HG02763 (cell line): Measurements from ENCODE around the gene AKAP1.

Experiments
- ATAC-seq: cut with Tn5 transposase; IDR thresholded peaks from one replicate; pipeline ENCODE4 v1.9.1; 2021; ENCODE audit warnings: mild to moderate bottlenecking, moderate library complexity; ENCODE audit not compliant: unreplicated experiment

The AKAP1 gene

DNA sequence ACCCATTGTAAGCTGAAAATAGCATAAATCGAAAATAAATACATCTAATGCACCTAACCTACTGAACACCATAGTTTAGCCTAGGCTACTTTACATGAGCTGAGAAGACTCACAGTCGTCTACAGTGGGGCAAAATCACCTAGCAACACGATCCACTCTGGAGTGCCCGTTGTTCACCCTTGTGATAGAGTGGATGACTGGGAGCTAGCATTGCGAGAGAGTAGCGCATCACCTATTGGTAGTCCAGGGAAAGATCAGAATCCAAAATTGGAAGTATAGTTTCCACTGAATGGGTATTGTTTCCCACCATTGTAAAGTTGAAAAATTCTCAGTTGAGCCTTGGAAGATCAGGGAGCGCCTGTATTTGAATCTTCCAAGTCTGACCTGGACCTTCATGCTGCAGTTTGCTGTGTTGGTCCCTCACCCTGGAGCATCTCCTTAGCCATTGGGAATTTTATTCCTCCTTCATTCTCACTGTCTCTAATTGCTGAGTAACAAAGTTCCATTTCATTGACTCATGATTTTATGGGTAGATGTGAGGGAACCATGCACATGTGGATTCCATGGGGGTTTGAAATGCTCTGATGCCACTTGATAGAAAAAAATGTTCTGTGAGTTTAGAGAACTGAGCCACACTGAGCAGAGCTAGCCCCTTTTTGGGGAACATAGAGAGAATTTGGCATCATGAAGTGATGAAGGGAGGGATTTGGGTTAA is 19.6 kb downstream of the AKAP1 start:
- ATAC-seq: no peak

- ATAC-seq: no peak
Observed at GRCh38 chr17:57105591-57105990, 20.5 kb downstream of the AKAP1 start.

DNA sequence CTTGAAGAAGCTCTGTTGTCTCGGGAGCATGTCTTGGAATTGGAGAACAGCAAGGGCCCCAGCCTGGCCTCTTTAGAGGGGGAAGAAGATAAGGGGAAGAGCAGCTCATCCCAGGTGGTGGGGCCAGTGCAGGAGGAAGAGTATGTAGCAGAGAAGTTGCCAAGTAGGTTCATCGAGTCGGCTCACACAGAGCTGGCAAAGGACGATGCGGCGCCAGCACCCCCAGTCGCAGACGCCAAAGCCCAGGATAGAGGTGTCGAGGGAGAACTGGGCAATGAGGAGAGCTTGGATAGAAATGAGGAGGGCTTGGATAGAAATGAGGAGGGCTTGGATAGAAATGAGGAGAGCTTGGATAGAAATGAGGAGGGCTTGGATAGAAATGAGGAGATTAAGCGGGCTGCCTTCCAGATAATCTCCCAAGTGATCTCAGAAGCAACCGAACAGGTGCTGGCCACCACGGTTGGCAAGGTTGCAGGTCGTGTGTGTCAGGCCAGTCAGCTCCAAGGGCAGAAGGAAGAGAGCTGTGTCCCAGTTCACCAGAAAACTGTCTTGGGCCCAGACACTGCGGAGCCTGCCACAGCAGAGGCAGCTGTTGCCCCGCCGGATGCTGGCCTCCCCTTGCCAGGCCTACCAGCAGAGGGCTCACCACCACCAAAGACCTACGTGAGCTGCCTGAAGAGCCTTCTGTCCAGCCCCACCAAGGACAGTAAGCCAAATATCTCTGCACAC is 21.2 kb downstream of the AKAP1 start:
- ATAC-seq: no peak

- no peak for ATAC-seq
Observed at GRCh38 chr17:57106836-57107497, 21.9 kb downstream of the AKAP1 start.

- no peak for ATAC-seq
Observed at GRCh38 chr17:57107498-57108101, 22.6 kb downstream of the AKAP1 start.

- ATAC-seq: no peak
Observed at GRCh38 chr17:57108671-57109392, 23.8 kb downstream of the AKAP1 start.

DNA sequence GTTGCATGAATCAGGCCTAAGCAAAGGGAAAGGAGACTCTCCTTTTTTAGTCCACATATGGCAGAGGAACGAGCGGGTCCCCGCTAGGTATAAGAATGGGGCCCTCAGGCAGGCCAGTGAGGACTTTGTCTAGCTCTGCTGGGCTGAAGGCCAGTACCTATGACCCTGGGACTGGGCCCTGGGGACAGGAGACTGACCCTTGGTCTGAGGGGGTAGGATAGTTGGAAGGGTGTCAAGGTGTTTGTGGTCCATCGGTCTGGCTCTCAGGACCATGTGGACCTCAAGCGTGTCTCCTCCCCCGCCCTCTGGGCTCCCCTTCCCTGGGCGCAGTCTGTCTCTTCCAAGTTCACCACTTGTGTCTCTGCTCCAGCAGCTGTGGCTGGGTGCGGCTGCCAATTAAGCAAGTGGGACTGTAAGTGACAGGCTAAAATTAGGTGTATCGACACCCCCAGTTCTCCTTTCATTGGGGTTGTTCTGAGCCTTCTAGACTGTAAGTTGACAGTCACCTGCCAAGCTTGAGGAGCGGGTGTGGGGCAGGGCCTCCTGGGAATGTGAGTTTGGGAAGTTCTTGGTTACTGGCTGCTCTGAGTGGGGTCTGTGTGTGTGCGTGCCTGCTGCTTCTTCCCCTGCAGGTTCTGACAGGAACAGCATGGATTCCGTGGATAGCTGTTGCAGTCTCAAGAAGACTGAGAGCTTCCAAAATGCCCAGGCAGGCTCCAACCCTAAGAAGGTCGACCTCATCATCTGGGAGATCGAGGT is 24.5 kb downstream of the AKAP1 start:
- ATAC-seq: no peak

GRCh38 chr17:57110152-57110542 is 25.1 kb downstream of the AKAP1 start:
- ATAC-seq: no peak

DNA sequence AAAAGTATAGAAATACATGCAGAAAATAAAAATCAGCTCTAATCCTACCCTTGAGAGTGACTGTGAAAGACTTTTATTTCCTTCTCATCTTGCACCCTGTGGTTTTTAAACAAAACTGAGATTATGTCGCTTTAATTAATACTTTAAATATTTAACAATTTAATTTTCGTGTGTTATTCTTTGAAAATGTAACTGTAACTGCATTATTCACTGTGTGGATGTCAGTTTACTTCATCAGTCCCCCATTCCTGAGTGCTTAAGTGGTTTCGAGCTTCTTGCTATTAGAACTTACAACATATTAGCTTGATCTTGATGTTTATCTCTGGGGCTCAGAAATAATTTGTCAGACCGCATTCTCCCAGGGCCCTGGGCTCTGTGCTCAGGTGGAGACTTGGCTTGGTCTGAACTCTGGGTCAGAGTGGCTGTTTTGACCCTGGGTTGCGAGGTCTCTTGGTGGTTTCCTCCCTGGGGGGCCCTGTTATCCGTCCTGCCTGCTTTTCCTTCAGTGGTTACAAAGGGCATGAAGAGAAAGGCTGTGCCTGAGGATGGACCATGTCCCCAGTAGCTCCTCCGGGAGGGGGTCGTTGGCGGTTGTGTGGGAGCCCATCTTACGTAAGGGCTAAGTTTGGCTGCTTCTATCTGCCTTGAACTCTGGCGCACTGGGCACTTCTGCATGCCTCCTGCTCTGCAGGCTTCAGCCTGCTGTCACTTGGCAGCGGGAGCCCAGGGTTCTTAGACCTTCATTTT is 25.7 kb downstream of the AKAP1 start:
- ATAC-seq: no peak

- no peak for ATAC-seq
Observed at GRCh38 chr17:57111386-57111785, 26.3 kb downstream of the AKAP1 start.

- ATAC-seq: no peak
Observed at GRCh38 chr17:57113011-57113410, 28.0 kb downstream of the AKAP1 start.

- ATAC-seq: no peak
Observed at GRCh38 chr17:57113656-57114055, 28.6 kb downstream of the AKAP1 start.

DNA sequence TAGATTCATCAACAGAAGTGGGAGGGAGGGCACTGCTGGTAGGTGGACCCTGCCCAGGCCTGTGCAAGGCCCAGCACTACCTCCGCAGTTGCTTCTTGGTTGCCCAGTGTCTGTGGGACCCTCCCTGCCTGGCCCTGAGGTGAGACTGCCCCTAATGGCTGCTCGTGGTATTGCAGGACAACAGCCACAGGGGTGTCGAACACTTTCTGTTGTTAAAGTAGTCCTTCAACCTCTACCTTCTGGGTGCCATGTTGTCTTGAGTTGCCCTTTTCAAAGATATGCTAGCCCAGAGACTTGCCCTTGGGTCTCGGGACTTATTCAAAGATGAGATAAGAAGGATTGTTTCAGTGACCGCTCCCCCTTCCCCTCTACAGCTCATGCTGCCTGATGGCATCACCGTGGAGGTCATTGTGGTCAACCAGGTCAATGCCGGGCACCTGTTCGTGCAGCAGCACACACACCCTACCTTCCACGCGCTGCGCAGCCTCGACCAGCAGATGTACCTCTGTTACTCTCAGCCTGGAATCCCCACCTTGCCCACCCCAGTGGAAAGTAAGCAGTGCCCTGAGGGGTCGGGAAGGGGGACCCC is 29.1 kb downstream of the AKAP1 start:
- ATAC-seq: no peak

DNA sequence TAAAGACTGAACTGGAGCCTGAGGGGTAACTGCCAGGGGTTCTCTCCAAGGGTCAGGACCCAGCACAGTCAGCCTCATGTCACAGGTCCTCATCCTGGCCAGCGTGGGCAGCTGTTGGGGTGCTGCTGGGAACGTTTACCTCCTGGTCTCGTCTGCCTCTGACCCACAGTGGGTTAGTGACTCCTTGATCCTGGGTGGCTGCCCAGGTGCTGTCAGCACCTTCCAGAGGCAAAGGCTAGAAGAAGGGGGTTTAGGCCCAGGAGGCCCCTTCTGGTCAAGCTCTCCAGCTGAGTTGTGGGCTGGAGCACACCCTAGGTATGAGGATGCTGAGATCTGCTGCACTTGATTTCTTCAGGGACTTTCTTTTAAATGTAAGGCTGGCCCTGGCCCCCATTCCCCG is 30.3 kb downstream of the AKAP1 start:
- no peak for ATAC-seq

DNA sequence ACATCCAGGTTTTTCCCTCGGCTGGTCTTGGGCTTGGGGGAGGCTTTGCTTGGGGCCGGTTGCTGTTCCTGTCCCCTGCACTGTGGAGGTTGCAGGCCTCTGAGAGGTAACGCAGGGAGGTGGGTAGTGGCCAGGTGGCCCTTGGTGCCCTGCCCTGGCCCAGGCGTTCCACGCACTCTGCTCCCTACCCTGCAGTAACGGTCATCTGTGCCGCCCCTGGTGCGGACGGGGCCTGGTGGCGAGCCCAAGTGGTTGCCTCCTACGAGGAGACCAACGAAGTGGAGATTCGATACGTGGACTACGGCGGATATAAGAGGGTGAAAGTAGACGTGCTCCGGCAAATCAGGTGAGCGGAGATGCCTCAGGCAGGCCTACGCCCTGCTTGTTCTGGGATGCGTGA is 30.9 kb downstream of the AKAP1 start:
- ATAC-seq: no peak

GRCh38 chr17:57117798-57118197 is 32.8 kb downstream of the AKAP1 start:
- ATAC-seq: no peak

DNA sequence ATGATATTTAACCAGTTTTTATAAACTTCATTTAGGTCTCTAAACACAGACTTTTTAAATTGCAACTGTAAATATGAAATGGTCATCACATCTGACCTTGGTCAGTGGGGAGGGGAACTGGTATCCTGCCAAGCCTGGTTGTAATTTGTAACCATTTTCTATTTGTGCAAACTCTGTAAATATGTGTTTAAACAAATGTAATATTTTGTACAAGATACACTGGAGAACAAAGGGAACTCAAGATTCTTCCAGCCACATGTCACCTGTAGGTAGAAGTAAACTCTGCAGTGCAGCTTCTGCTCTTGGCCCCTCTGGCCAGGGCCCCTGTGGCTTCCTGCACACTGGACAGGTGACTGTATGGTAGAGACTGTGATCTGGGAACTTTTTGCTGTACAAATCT is 35.8 kb downstream of the AKAP1 start:
- no peak for ATAC-seq

DNA sequence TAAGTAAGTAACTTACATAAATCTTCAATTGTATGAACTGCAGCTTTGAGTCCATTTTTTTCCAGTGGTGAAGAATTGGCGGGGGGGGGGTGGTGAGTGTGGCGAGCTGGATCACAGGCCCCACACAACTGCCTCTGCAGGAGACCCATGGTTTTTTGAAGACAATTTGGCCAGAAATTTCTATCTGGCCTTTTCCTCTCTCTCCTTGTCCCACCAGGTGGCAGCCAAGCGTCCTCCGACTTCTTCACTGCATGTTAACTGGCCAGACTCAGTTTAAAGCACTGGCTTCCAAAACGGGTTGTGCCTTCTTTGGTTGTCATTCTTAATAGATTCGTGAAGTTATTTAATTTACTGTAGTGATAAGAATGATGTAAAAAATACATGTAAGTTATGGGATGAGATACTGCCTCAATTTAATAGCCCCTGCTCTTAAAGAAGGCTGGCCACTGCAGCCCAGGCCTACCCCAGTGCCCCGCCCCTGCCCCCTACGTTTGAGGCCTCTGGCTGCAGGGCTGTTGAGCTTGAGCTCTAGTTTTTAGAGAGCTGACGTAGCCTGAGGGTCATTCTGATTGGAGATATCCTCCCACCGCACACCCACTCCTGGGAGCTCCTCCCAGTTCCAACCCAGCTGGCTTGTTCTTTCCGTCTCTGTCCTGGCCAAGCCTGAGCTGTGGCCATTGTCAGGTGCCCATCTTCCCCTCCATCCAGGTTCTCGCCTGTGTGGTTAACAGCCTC is 36.4 kb downstream of the AKAP1 start:
- ATAC-seq: no peak

- ATAC-seq: no peak
Observed at GRCh38 chr17:57124053-57124452, 39.0 kb downstream of the AKAP1 start.
